COLO668 (cell line): ENCODE measurements around the gene DBR1.
"Not testable (repeated sequence)": the region's sequence is repeated elsewhere in the genome, so short reads cannot be mapped to it uniquely, and the experiment has no call there.

ENCODE experiments used
- DNase-seq: peaks from one replicate; lab custom pipeline; 2025; ENCODE audit not compliant: unreplicated experiment; lab: John Stamatoyannopoulos, UW

DBR1 gene

GRCh38 chr3:138187296-138188012, 12.7 kb upstream of the DBR1 start, which contains the start of gene ARMC8:
Gene ARMC8, plus strand, starts transcription at chr3:138187301. Its CDS starts 254 bp downstream, at chr3:138187555.
- DNase-seq = peak; percentile 59

- DNase-seq = peak; percentile 86
Measured at GRCh38 chr3:138186803-138187295, 12.1 kb upstream of the DBR1 start.

DNA sequence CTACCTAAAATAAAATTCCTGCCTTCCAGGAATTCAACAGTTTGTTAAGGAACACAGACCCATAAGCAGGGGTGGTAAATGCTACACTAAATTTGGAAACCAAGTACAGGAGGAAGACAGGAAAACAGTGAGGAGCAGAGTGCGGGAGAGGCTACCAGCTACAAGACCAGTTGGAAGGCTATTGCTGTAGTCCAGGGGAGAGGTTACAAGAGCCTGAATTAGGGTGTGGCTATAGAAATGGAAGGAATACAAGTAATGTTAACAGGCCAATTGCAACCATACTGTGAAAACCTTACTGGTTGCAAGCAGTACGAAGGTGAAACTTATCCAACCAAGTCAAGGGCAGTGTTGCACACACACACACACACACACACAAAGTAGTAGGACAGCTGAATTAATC, 11.5 kb upstream of the DBR1 start:
- no peak for DNase-seq

GRCh38 chr3:138184994-138185393, 10.3 kb upstream of the DBR1 start:
- DNase-seq = no peak

DNA sequence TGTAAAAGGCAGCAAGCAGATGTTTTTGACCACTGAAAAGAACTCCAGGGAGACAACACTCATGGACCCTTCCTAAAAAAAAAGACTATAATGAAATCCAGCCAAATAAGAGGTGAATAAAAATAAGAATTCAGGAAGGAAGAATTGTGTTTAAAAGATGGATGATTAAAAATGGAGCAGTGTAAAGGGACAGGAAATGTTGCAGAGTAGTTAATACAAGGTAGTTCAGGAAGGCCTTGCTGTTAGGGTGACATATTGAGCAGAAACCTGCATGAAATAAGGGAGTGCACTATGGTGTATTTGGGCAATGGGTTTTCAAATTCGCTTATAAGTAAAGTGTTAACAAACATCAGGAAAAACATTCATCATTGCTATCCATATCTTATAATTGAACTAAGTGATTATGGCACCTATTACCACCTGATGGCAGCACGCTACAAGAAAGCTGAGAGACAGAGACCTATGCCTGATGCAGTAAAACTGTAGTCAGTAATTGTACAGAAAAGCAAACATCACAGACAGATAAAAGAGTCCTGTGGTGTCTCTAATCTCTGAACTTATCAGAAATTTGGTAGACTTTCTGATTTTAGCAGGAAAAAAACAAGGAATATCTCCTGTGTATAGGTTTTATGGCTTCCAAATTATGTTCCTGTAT, 5.8 kb upstream of the DBR1 start:
- DNase-seq = peak; percentile 9

- DNase-seq = no peak
Measured at GRCh38 chr3:138173769-138174420, 826 bp downstream of the DBR1 start.

DNA sequence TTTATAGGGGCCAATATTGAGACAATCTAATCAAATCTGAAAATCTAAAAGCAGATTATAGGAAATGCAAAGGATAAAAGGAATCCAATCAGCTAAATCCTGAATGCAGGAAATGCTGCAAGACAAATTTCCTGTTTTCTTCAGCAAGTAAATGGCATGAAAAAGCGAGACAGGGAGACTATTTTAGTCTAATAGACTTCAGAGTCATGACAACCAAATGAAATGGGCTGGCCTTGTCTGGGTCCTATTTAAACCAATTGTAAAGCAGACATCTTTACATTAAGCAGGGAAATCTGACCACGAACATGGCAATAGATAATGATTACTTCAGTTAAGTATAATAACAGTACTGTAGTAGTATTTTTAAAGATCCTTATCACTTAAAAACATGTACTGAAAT, 2.1 kb downstream of the DBR1 start:
- DNase-seq = no peak

DNA sequence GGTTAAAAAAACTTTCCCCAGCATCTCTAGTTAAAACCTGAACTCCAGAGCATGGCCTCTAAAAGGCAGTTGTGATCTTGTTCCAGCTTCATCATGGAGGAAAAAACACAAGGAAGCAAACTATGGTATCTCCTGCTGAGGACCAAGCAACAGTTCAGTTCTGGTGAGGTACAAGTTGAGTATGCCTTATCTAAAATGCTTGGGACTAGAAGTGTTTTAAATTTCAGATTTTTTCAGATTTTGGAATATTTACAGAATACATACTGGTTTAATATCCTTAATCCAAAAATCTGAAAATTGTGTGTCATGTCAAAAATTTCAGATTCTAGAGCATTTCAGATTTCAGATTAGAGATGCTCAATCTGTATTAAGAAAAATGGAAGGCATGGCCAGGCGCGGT, 9.7 kb downstream of the DBR1 start:
- DNase-seq = no peak

GRCh38 chr3:138157743-138158142, 17.0 kb downstream of the DBR1 start:
- no peak for DNase-seq

- DNase-seq = no peak
Measured at GRCh38 chr3:138154534-138154933, 20.2 kb downstream of the DBR1 start.

- DNase-seq = no peak
Measured at GRCh38 chr3:138148503-138148902, 26.2 kb downstream of the DBR1 start.

DNA sequence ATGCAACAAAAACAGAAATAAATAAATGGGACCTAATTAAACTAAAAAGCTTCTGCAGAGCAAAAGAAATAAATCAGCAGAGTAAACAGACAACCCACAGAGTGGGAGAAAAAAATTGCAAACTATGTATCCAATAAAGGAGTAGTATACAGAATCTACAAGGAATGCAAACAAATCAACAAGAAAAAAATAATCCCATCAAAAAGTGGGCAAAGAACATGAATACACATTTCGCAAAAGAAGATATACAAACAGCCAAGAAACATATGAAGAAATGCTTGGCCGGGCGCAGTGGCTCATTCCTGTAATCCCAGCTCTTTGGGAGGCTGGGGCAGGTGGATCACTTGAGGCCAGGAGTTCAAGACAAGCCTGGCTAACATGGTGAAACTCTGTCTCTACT, 32.5 kb downstream of the DBR1 start:
- DNase-seq = not testable (repeated sequence)

DNA sequence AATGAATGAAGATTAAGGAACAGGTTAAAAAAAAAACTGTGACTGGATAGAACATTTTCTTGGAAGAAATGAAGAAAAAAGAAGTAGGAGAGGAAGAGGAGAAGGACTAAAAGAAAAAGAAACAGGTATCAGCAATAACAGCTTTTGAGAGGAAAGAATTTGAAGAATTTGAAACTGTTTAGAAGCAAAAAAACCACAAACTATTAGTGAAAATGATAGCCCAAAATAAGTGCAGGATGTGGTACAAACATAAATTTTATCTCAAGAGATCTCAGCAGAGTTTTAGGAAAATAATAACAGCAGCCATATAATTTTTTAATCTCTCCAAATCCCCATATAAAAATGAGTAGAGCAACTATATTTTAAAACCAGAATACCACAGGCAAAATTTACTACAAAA, 33.8 kb downstream of the DBR1 start:
- no peak for DNase-seq

DNA sequence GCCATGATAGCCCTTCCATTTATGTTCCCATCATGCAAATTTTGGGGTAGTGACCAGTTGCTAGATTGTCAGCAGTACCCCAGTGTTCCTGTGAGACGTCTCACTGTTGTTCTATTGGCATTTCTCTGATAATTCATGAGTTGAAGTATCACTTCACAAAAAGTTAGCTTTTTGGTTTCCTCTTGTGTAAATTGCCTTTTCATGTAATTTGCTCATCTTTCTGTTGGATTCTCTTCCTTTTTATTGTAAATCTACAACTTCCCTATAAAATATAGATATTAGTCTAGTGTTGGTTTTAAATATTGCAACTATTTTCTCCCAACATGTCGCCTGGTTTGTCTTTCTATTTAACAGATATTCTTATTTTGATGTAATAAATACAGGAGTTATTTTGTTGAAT, 35.0 kb downstream of the DBR1 start:
- no peak for DNase-seq

- DNase-seq = no peak
Measured at GRCh38 chr3:138137861-138138260, 36.9 kb downstream of the DBR1 start.

DNA sequence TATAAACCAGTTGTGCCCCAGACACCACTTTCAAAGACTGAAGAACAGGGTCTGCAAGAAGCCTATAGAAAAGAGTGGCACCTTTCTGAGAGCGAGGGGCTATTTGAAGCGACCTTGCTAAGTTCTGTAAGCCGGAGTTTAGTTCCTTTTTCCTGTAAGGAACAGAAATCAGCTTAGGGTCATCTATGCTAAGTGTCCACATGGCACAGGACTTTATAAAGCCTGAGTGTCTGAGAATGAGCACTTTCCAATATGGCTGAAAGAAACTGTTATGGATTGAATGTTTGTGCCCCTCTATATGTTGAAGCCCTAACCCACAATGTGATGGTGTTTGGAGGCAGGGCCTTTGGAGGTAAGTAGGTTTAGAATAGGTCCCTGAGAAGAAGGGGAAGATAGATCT, 38.5 kb downstream of the DBR1 start:
- no peak for DNase-seq

GRCh38 chr3:138135833-138136194, 38.9 kb downstream of the DBR1 start:
- DNase-seq = no peak

DNA sequence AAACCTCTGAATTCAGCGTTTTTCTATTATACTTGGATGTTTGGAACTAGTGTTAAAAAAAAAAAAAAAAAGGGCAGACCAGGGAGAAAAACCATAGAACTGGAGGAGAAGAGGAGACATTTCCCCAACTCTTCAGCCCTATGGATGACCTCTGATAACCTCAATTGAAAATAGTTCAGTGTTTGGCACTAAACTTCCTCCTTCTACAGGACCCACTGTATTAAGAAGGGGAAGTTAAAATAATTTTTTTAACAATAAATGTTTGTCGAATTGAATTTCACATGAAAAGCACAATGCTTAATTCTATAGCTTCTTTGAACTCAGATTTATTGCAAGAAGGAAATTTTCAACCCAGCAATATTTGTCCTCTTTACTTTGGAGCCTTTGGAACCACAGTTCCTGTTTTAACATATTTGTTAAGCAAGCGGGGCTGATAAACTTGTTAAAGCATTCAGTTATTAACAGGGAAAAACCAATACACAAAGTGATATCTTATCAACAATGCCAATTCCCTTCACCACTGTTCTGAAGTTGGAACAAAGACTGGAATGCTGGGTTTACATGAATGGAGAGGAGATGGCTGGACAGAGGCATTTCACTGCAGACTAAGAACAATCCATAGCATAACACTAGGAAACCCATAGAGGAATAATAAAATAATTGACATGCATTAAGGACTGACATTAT, 39.4 kb downstream of the DBR1 start:
- no peak for DNase-seq

DNA sequence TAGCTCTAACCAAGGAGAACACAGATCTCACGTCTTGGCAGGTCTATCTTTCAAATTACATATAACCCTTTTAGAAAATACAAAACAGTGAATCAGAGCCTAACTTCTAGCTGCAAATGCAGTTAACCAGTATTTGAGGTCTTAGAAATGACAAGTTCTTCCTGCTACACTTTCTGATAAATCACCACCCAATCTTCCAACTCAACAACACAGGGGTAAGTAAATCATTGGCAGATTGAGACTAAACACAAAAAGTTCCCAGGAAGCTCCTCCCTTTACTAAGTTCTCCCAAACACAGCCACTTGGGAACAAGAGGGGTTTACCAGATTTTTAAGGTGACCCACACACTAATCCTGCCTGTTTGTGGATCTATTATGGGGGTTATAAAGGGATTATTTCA, 42.5 kb downstream of the DBR1 start, which contains the start of gene A4GNT:
Gene A4GNT, minus strand, starts transcription at position 152 of the 400 bp plus-strand sequence. CDS start 1,134 bp downstream, outside the sequence.
- DNase-seq = no peak

- DNase-seq = no peak
Measured at GRCh38 chr3:138127636-138128365, 46.9 kb downstream of the DBR1 start.
